Gastrocnemius medialis (tissue), 4 donors: ENCODE data around the gene ADD3. TPM values are rescaled to one million over a fixed set of nuclear protein-coding genes. Genes with fewer than 3 reads are reported as not detected.

Experiments used
- ATAC-seq, 2 donors: fragments of 150-250 bp; one replicate each; pipeline ENCODE4 v1.9.1; 2016
- DNase-seq, 2 donors: peaks; one replicate each; pipeline ENCODE4 v3.0.0-alpha.2; 2019
- H3K27ac ChIP-seq, 4 donors: fragments of 200-600 bp; sonication (generic); 1 replicate in 1 of 4; 2 replicates in 3 of 4; pipeline ENCODE4 v1.5.1; 2016 to 2018; ENCODE audit warnings: mild to moderate bottlenecking in 2 of 4, moderate library complexity in 1 of 4
- H3K27me3 ChIP-seq, 3 donors: fragments of 200-600 bp; sonication (generic) in 2 of 3; 1 replicate in 1 of 3; 2 replicates in 2 of 3; pipeline versions ENCODE4 v1.5.1 to v1.6.0; 2016 to 2019; ENCODE audit warnings: mild to moderate bottlenecking in 1 of 3, moderate library complexity in 1 of 3
- H3K36me3 ChIP-seq, 2 donors: fragments of 200-600 bp; sonication (generic) in 1 of 2; one replicate each; pipeline ENCODE4 v1.5.1; 2017 to 2018
- H3K4me1 ChIP-seq, 2 donors: fragments of 200-600 bp; sonication (generic) in 1 of 2; one replicate each; pipeline ENCODE4 v1.5.1; 2016 to 2017; ENCODE audit warnings: mild to moderate bottlenecking in 2 of 2
- H3K4me3 ChIP-seq, 4 donors: fragments of 200-600 bp; sonication (generic) in 3 of 4; 1 replicate in 1 of 4; 2 replicates in 3 of 4; pipeline ENCODE4 v1.5.1; 2016 to 2019; ENCODE audit warnings: mild to moderate bottlenecking in 2 of 4
- H3K9me3 ChIP-seq, 3 donors: fragments of 200-600 bp; sonication (generic) in 2 of 3; 1 replicate in 1 of 3; 2 replicates in 2 of 3; pipeline ENCODE4 v1.5.1; 2016 to 2019
- CTCF ChIP-seq, 5 experiments: fragments of 450-650 bp in 3 of 5; fragments of 200-600 bp in 2 of 5; sonication (generic) in 2 of 5; IDR thresholded peaks in 4 of 5; conservative IDR thresholded peaks in 1 of 5; 1 replicate in 4 of 5; 2 replicates in 1 of 5; pipeline ENCODE4 v1.5.1; 2016 to 2019; ENCODE audit warnings: antibody characterized with exemption in 5 of 5, mild to moderate bottlenecking in 3 of 5, moderate library complexity in 3 of 5
- POLR2A ChIP-seq, 2 donors: fragments of 450-650 bp; IDR thresholded peaks; one replicate each; pipeline ENCODE4 v1.6.1; 2017; ENCODE audit warnings: antibody characterized with exemption in 2 of 2, mild to moderate bottlenecking in 2 of 2, moderate library complexity in 2 of 2
- in situ Hi-C, 4 donors: fragments of 200-750 bp; cut with MboI; loops; one replicate each; pipeline versions ENCODE4 v1.15.0 to v1.8.0; 2017; ENCODE audit warnings: low sequenced_read_pairs in 4 of 4
- intact Hi-C: fragments of 100-400 bp; cut with DNase I; formaldehyde crosslinking; loops from one replicate; pipeline ENCODE4 v1.15.1; 2023; ENCODE audit warnings: low total_unique reads
- total RNA-seq, 4 donors: library from RNA; depleted of rRNA; stranded (reverse); fragments of >200 nt; gene quantifications; one replicate each; pipeline versions ENCODE4 v1.1.0 to v1.2.3, GENCODE V29; 2016

ADD3 gene
- total RNA-seq, 4 donors from 2014 or later: 16.0 to 31.3 (median 18.4) TPM

GRCh38 chr10:110087682-110088081 is 79.9 kb downstream of the ADD3 start:
- in situ Hi-C loops: no loop called here
- TF ChIP-seq POLR2A (IDR thresholded peaks at IDR 0.05) (no peak), CTCF (IDR thresholded peaks at IDR 0.05 in 4 of 5, conservative IDR thresholded peaks at IDR 0.05 in 1 of 5) (no peak)
- Histone ChIP-seq H3K4me1 (peaks cover 0 to 9% of the 10 kb centered on the region in 2 donors), H3K9me3 (no peaks in the 10 kb centered on the region), H3K4me3 (no peak overlapping the region), H3K27me3 (no peaks in the 10 kb centered on the region), H3K27ac (no peak overlapping the region), H3K36me3 (no peaks in the 10 kb centered on the region)
- DNase-seq (no peak), ATAC-seq (no peak)
- intact Hi-C loops: no loop called here

- Histone ChIP-seq H3K36me3 (no peaks in the 10 kb centered on the region), H3K27me3 (no peaks in the 10 kb centered on the region), H3K27ac (no peak overlapping the region), H3K4me3 (no peak overlapping the region), H3K9me3 (no peaks in the 10 kb centered on the region), H3K4me1 (peaks cover 0 to 6% of the 10 kb centered on the region in 2 donors)
- in situ Hi-C loops: no loop called here
- DNase-seq (no peak), ATAC-seq (no peak)
- intact Hi-C loops: no loop called here
- TF ChIP-seq POLR2A (IDR thresholded peaks at IDR 0.05): no peak
- no peak for TF ChIP-seq CTCF (IDR thresholded peaks at IDR 0.05 in 4 of 5, conservative IDR thresholded peaks at IDR 0.05 in 1 of 5)
Measured at GRCh38 chr10:110088367-110089104, 80.8 kb downstream of the ADD3 start.

GRCh38 chr10:110091830-110092229 is 84.0 kb downstream of the ADD3 start:
- Histone ChIP-seq H3K9me3 (no peaks in the 10 kb centered on the region), H3K36me3 (no peaks in the 10 kb centered on the region), H3K27ac (no peak overlapping the region), H3K4me1 (no peaks in the 10 kb centered on the region), H3K27me3 (no peaks in the 10 kb centered on the region), H3K4me3 (no peak overlapping the region)
- intact Hi-C loops: no loop called here
- ATAC-seq (no peak), DNase-seq (no peak)
- TF ChIP-seq POLR2A (IDR thresholded peaks at IDR 0.05): no peak
- no peak for TF ChIP-seq CTCF (IDR thresholded peaks at IDR 0.05 in 4 of 5, conservative IDR thresholded peaks at IDR 0.05 in 1 of 5)
- in situ Hi-C loops: no loop called here

GRCh38 chr10:110093722-110094121 is 85.9 kb downstream of the ADD3 start:
- H3K27ac ChIP-seq: no peak overlapping the region
- in situ Hi-C loops: no loop called here
- no peak overlapping the region for H3K4me3 ChIP-seq
- no peaks in the 10 kb centered on the region for H3K4me1 ChIP-seq
- H3K27me3 ChIP-seq: no peaks in the 10 kb centered on the region
- TF ChIP-seq CTCF (IDR thresholded peaks at IDR 0.05 in 4 of 5, conservative IDR thresholded peaks at IDR 0.05 in 1 of 5) (no peak), POLR2A (IDR thresholded peaks at IDR 0.05) (no peak)
- H3K36me3 ChIP-seq: no peaks in the 10 kb centered on the region
- DNase-seq (no peak), ATAC-seq (no peak)
- intact Hi-C loops: no loop called here
- H3K9me3 ChIP-seq: no peaks in the 10 kb centered on the region

GRCh38 chr10:110094786-110095185 is 87.0 kb downstream of the ADD3 start:
- ATAC-seq: no peak
- DNase-seq: no peak
- intact Hi-C loops: no loop called here
- Histone ChIP-seq H3K9me3 (no peaks in the 10 kb centered on the region), H3K27ac (no peak overlapping the region), H3K27me3 (no peaks in the 10 kb centered on the region), H3K4me1 (no peaks in the 10 kb centered on the region), H3K4me3 (no peak overlapping the region), H3K36me3 (no peaks in the 10 kb centered on the region)
- TF ChIP-seq POLR2A (IDR thresholded peaks at IDR 0.05) (no peak), CTCF (IDR thresholded peaks at IDR 0.05 in 4 of 5, conservative IDR thresholded peaks at IDR 0.05 in 1 of 5) (no peak)
- in situ Hi-C loops: no loop called here
